GM19467 (cell line): Measurements from ENCODE around the gene EMC9.

Source experiments
- ATAC-seq: cut with Tn5 transposase; IDR thresholded peaks from one replicate; pipeline ENCODE4 v1.9.1; 2021; ENCODE audit warnings: mild to moderate bottlenecking, moderate library complexity; ENCODE audit not compliant: unreplicated experiment

The EMC9 gene

GRCh38 chr14:24149302-24149969 lies 8.0 kb upstream of the EMC9 start:
- ATAC-seq: no peak

- no peak for ATAC-seq
Observed at GRCh38 chr14:24147761-24148428, 6.5 kb upstream of the EMC9 start.

GRCh38 chr14:24146978-24147760 lies 5.8 kb upstream of the EMC9 start, which contains the start of gene RNF31:
Gene RNF31, plus strand, starts transcription at chr14:24147498. Its CDS starts 201 bp downstream, at chr14:24147699.
- peak; percentile 78 for ATAC-seq

- peak; percentile 59 for ATAC-seq
Observed at GRCh38 chr14:24146453-24146977, 5.1 kb upstream of the EMC9 start, which contains the start of gene PSME2. Gene PSME2, minus strand, starts transcription at chr14:24146610. Its CDS starts 29 bp downstream, at chr14:24146581.

- no peak for ATAC-seq
Observed at GRCh38 chr14:24145690-24146452, 4.5 kb upstream of the EMC9 start.

- no peak for ATAC-seq
Observed at GRCh38 chr14:24145219-24145618, 3.8 kb upstream of the EMC9 start.

- ATAC-seq: no peak
Observed at GRCh38 chr14:24144451-24144850, 3.1 kb upstream of the EMC9 start.

- no peak for ATAC-seq
Observed at GRCh38 chr14:24143511-24143910, 2.1 kb upstream of the EMC9 start.

GRCh38 chr14:24139272-24139934 lies 2.0 kb downstream of the EMC9 start:
- no peak for ATAC-seq

GRCh38 chr14:24138396-24139271 lies 2.8 kb downstream of the EMC9 start:
- ATAC-seq: no peak

- no peak for ATAC-seq
Observed at GRCh38 chr14:24137529-24138395, 3.6 kb downstream of the EMC9 start.

- ATAC-seq: no peak
Observed at GRCh38 chr14:24136684-24137528, 4.5 kb downstream of the EMC9 start.

- peak; percentile 83 for ATAC-seq
Observed at GRCh38 chr14:24135834-24136683, 5.3 kb downstream of the EMC9 start, which contains the start of gene PSME1. Gene PSME1, plus strand, starts transcription at chr14:24136194. Its CDS starts 69 bp downstream, at chr14:24136263.

GRCh38 chr14:24135584-24135833 lies 5.9 kb downstream of the EMC9 start:
- no peak for ATAC-seq

- ATAC-seq: no peak
Observed at GRCh38 chr14:24133735-24134134, 7.7 kb downstream of the EMC9 start.

GRCh38 chr14:24132976-24133375 lies 8.4 kb downstream of the EMC9 start:
- ATAC-seq: no peak
